Endodermal cell (in vitro differentiated cells): Measurements from ENCODE around the gene PRPF19. TPM values are rescaled to one million over a fixed set of nuclear protein-coding genes. Genes with fewer than 3 reads are reported as not detected.

Experiments
- DNase-seq: peaks from one replicate; pipeline ENCODE4 v3.0.0-alpha.2; 2017
- H3K27ac ChIP-seq: 2 replicates; pipeline ENCODE4 v1.5.1; 2013; ENCODE audit warnings: mild to moderate bottlenecking, low read depth, low read length, moderate library complexity
- H3K27me3 ChIP-seq: 2 replicates; pipeline ENCODE4 v1.6.1; 2013; ENCODE audit warnings: mild to moderate bottlenecking, low read length, moderate library complexity; ENCODE audit not compliant: insufficient read depth, control insufficient read depth, poor library complexity, severe bottlenecking
- H3K36me3 ChIP-seq: 2 replicates; pipeline ENCODE4 v1.7.0; 2013; ENCODE audit warnings: mild to moderate bottlenecking, low read length, moderate library complexity; ENCODE audit not compliant: control insufficient read depth, insufficient read depth
- H3K4me1 ChIP-seq: one replicate; pipeline ENCODE4 v1.7.0; 2013; ENCODE audit warnings: low read length; ENCODE audit not compliant: control insufficient read depth, insufficient read depth
- H3K4me3 ChIP-seq: 2 replicates; pipeline ENCODE4 v1.5.1; 2013; ENCODE audit warnings: mild to moderate bottlenecking, low read length, moderate library complexity
- H3K9ac ChIP-seq: 2 replicates; pipeline ENCODE4 v1.6.1; 2013; ENCODE audit warnings: mild to moderate bottlenecking, low read length, moderate library complexity; ENCODE audit not compliant: poor library complexity, severe bottlenecking; ENCODE audit errors: extremely low read depth
- H3K9me3 ChIP-seq: 2 replicates; pipeline ENCODE4 v1.6.1; 2013; ENCODE audit warnings: mild to moderate bottlenecking, low read length, moderate library complexity; ENCODE audit not compliant: control insufficient read depth
- H3K27ac Mint-ChIP-seq: 2 replicates; pipeline ENCODE4 v1.8.0; 2020; ENCODE audit warnings: mixed read lengths
- H3K27me3 Mint-ChIP-seq: 2 replicates; pipeline ENCODE4 v1.8.0; 2021; ENCODE audit warnings: mild to moderate bottlenecking, mixed read lengths; ENCODE audit not compliant: insufficient read depth
- H3K36me3 Mint-ChIP-seq: 2 replicates; pipeline ENCODE4 v1.8.0; 2020; ENCODE audit warnings: low read depth, mixed read lengths
- H3K4me1 Mint-ChIP-seq: 2 replicates; pipeline ENCODE4 v1.8.0; 2020; ENCODE audit warnings: mixed read lengths
- H3K4me3 Mint-ChIP-seq: 2 replicates; pipeline ENCODE4 v1.8.0; 2020; ENCODE audit warnings: mild to moderate bottlenecking, moderate library complexity, mixed read lengths
- H3K9me3 Mint-ChIP-seq: 2 replicates; pipeline ENCODE4 v1.8.0; 2020; ENCODE audit warnings: mild to moderate bottlenecking, mixed read lengths
- WGBS, 2 experiments: methylation state at CpG; one replicate each; pipeline versions ENCODE4 v1.1.5 to v1.1.7; 2013; ENCODE audit warnings: missing lambda C conversion rate in 2 of 2, mixed read lengths in 1 of 2; ENCODE audit not compliant: insufficient coverage in 1 of 2, insufficient read length in 1 of 2; 5-methylcytosine and 5-hydroxymethylcytosine counted together
- total RNA-seq, 2 donors: library from RNA; stranded (reverse); fragmentation: NEBNext Ultra II Directional in 1 of 2; extraction: Animal tissue kit (Norgen Biotek cat#: 25700) in 1 of 2; gene quantifications; 2 replicates in 1 of 2; 3 replicates in 1 of 2; pipeline ENCODE4 v1.2.1, GENCODE V29; 2021
- TF ChIP-seq, protein P1 (sequence below): fragments of 200-600 bp; sonication (generic); conservative IDR thresholded peaks from 2 replicates; pipeline ENCODE4 v1.5.0; 2021; ENCODE audit warnings: antibody characterized with exemption, mild to moderate bottlenecking

Gene PRPF19
- total RNA-seq, 2 donors from 2014 or later = 106 to 109 TPM

GRCh38 chr11:60887556-60887955 is 18.8 kb downstream of the PRPF19 start:
- Histone ChIP-seq H3K4me1 (no peaks in the 10 kb centered on the region), H3K27ac (no peak overlapping the region), H3K27me3 (no peaks in the 10 kb centered on the region), H3K9me3 (no peaks in the 10 kb centered on the region), H3K4me3 (no peak overlapping the region), H3K36me3 (peaks cover 12% of the 10 kb centered on the region), H3K9ac (no peak overlapping the region)
- no peaks in the 10 kb centered on the region for H3K9me3 Mint-ChIP-seq
- TF ChIP-seq, protein P1, sequence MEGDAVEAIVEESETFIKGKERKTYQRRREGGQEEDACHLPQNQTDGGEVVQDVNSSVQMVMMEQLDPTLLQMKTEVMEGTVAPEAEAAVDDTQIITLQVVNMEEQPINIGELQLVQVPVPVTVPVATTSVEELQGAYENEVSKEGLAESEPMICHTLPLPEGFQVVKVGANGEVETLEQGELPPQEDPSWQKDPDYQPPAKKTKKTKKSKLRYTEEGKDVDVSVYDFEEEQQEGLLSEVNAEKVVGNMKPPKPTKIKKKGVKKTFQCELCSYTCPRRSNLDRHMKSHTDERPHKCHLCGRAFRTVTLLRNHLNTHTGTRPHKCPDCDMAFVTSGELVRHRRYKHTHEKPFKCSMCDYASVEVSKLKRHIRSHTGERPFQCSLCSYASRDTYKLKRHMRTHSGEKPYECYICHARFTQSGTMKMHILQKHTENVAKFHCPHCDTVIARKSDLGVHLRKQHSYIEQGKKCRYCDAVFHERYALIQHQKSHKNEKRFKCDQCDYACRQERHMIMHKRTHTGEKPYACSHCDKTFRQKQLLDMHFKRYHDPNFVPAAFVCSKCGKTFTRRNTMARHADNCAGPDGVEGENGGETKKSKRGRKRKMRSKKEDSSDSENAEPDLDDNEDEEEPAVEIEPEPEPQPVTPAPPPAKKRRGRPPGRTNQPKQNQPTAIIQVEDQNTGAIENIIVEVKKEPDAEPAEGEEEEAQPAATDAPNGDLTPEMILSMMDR = peak; percentile 87
- H3K36me3 Mint-ChIP-seq = peaks cover 14% of the 10 kb centered on the region
- H3K4me3 Mint-ChIP-seq = no peak overlapping the region
- no peaks in the 10 kb centered on the region for H3K27me3 Mint-ChIP-seq
- peak; percentile 88 for DNase-seq
- no peaks in the 10 kb centered on the region for H3K4me1 Mint-ChIP-seq
- no peak overlapping the region for H3K27ac Mint-ChIP-seq
- 68 to 73% methylated on average over 4 to 5 of the region's 5 CpGs for WGBS, 2 experiments

- H3K27me3 Mint-ChIP-seq = no peaks in the 10 kb centered on the region
- Histone ChIP-seq H3K27ac (no peak overlapping the region), H3K9ac (no peak overlapping the region), H3K9me3 (no peaks in the 10 kb centered on the region), H3K4me3 (no peak overlapping the region), H3K4me1 (no peaks in the 10 kb centered on the region), H3K27me3 (no peaks in the 10 kb centered on the region), H3K36me3 (peaks cover 18% of the 10 kb centered on the region)
- no peaks in the 10 kb centered on the region for H3K4me1 Mint-ChIP-seq
- TF ChIP-seq, protein P1 = no peak
- WGBS, 2 experiments = 90 to 92% methylated on average over 6 to 8 of the region's 8 CpGs
- no peak overlapping the region for H3K4me3 Mint-ChIP-seq
- peaks cover 5% of the 10 kb centered on the region for H3K36me3 Mint-ChIP-seq
- DNase-seq = no peak
- no peaks in the 10 kb centered on the region for H3K9me3 Mint-ChIP-seq
- H3K27ac Mint-ChIP-seq = peak overlapping the region; percentile 11
Measured at GRCh38 chr11:60880643-60881282, 25.6 kb downstream of the PRPF19 start.

- 90 to 95% methylated on average over 2 to 5 of the region's 5 CpGs for WGBS, 2 experiments
- TF ChIP-seq, protein P1 = no peak
- no peak overlapping the region for H3K4me3 Mint-ChIP-seq
Measured at GRCh38 chr11:60879971-60880588, 26.3 kb downstream of the PRPF19 start.

More at GRCh38 chr11:60879971-60880588, 26.3 kb downstream of the PRPF19 start:
- Histone ChIP-seq H3K27ac (no peak overlapping the region), H3K4me3 (no peak overlapping the region), H3K36me3 (peaks cover 18% of the 10 kb centered on the region), H3K9ac (no peak overlapping the region), H3K4me1 (no peaks in the 10 kb centered on the region), H3K27me3 (no peaks in the 10 kb centered on the region), H3K9me3 (no peaks in the 10 kb centered on the region)
- Mint-ChIP-seq H3K4me1 (no peaks in the 10 kb centered on the region), H3K36me3 (peaks cover 2% of the 10 kb centered on the region), H3K9me3 (no peaks in the 10 kb centered on the region), H3K27me3 (no peaks in the 10 kb centered on the region), H3K27ac (no peak overlapping the region)
- no peak for DNase-seq
